Dermis microvascular lymphatic vessel endothelial cell (primary cell): Measurements from ENCODE around the gene BUB1. TPM values are rescaled to one million over a fixed set of nuclear protein-coding genes. Genes with fewer than 3 reads are reported as not detected.
"Not testable (repeated sequence)": the region's sequence is repeated elsewhere in the genome, so short reads cannot be mapped to it uniquely, and the experiment has no call there.

Source experiments
- DNase-seq, 2 donors: peaks; one replicate each; pipeline versions ENCODE4 v3.0.0 to v3.0.0-alpha.2; 2010; ENCODE audit warnings: low read depth in 2 of 2
- total RNA-seq: library from RNA; depleted of rRNA; stranded (reverse); fragments of >200 nt; gene quantifications from 2 replicates; pipeline ENCODE4 v1.2.1, GENCODE V29; 2014

Gene BUB1
- total RNA-seq, 1 donor from 2014 or later = 25.8 TPM

GRCh38 chr2:110690083-110690965, 12.5 kb upstream of the BUB1 start:
- no peak for DNase-seq

GRCh38 chr2:110688594-110689091, 10.8 kb upstream of the BUB1 start:
- no peak for DNase-seq

GRCh38 chr2:110687775-110688484, 10.1 kb upstream of the BUB1 start:
- not testable (repeated sequence) for DNase-seq

- no peak for DNase-seq
These were observed 5.0 kb upstream of the BUB1 start for GRCh38 chr2:110682872-110683271.

GRCh38 chr2:110682267-110682666, 4.4 kb upstream of the BUB1 start:
- no peak for DNase-seq

GRCh38 chr2:110680709-110681108, 2.8 kb upstream of the BUB1 start:
- no peak for DNase-seq

GRCh38 chr2:110679865-110680264, 2.0 kb upstream of the BUB1 start:
- DNase-seq = no peak

- DNase-seq = peak in 1 of 2 donors; percentile 19
These were observed 1.5 kb upstream of the BUB1 start for GRCh38 chr2:110679337-110679707.

GRCh38 chr2:110678457-110679336, 834 bp upstream of the BUB1 start:
- peak in 1 of 2 donors; percentile 23 for DNase-seq

- DNase-seq = no peak
These were observed 783 bp downstream of the BUB1 start for GRCh38 chr2:110677080-110677479.

GRCh38 chr2:110675679-110676078, 2.2 kb downstream of the BUB1 start:
- DNase-seq = no peak

- DNase-seq = peak in 1 of 2 donors; percentile 74
These were observed 3.0 kb downstream of the BUB1 start for GRCh38 chr2:110674620-110675555.

GRCh38 chr2:110673201-110673600, 4.7 kb downstream of the BUB1 start:
- no peak for DNase-seq

GRCh38 chr2:110670826-110671225, 7.0 kb downstream of the BUB1 start:
- DNase-seq = no peak

GRCh38 chr2:110669079-110669478, 8.8 kb downstream of the BUB1 start:
- DNase-seq = no peak

GRCh38 chr2:110667071-110667470, 10.8 kb downstream of the BUB1 start:
- no peak for DNase-seq

GRCh38 chr2:110664135-110664534, 13.7 kb downstream of the BUB1 start:
- DNase-seq = no peak

GRCh38 chr2:110662560-110662959, 15.3 kb downstream of the BUB1 start:
- DNase-seq = no peak

GRCh38 chr2:110660558-110660957, 17.3 kb downstream of the BUB1 start:
- no peak for DNase-seq

- DNase-seq = no peak
These were observed 18.6 kb downstream of the BUB1 start for GRCh38 chr2:110659248-110659647.
